K562 (cell line): ENCODE results near the gene NAP1L4. TPM values are rescaled to one million over a fixed set of nuclear protein-coding genes. Genes with fewer than 3 reads are reported as not detected.

ENCODE experiments used
- BHLHE40 ChIP-seq: IDR thresholded peaks from 2 replicates; pipeline ENCODE4 v1.6.1; 2011; ENCODE audit warnings: low read length, improper control_type of control experiment
- COPS2 ChIP-seq: fragments of 450-650 bp; conservative IDR thresholded peaks from 2 replicates; pipeline ENCODE4 v1.6.1; 2016; ENCODE audit warnings: mild to moderate bottlenecking, moderate library complexity
- CREB1 ChIP-seq, 2 experiments: sonication (generic) in 1 of 2; formaldehyde crosslinking in 1 of 2; IDR thresholded peaks; 2 replicates each; pipeline versions ENCODE4 v1.6.1 to v1.8.0; 2012 to 2022; ENCODE audit warnings: inconsistent platforms in 1 of 2, mild to moderate bottlenecking in 1 of 2, missing genetic modification reagents in 1 of 2, moderate library complexity in 1 of 2
- CREM ChIP-seq: IDR thresholded peaks from 2 replicates; pipeline ENCODE4 v1.6.1; 2014; ENCODE audit warnings: antibody characterized with exemption, low read depth
- GATA2 ChIP-seq: sonication (generic); formaldehyde crosslinking; IDR thresholded peaks from 2 replicates; pipeline ENCODE4 v1.4.0; 2020; ENCODE audit warnings: mild to moderate bottlenecking, missing genetic modification reagents
- HMGN3 ChIP-seq: IDR thresholded peaks from 2 replicates; pipeline ENCODE4 v1.6.1; 2011; ENCODE audit warnings: borderline replicate concordance, low read depth, mild to moderate bottlenecking, mixed read lengths, low read length; ENCODE audit not compliant: insufficient read length; ENCODE audit errors: extremely low read depth
- HNRNPLL ChIP-seq: fragments of 200-400 bp; formaldehyde crosslinking; IDR thresholded peaks from 2 replicates; pipeline ENCODE4 v1.6.1; 2017; ENCODE audit warnings: low read length, low read depth, mild to moderate bottlenecking; ENCODE audit not compliant: poor library complexity, severe bottlenecking
- HSF4 ChIP-seq: fragments of 250-450 bp; sonication (Bioruptor Pico); IDR thresholded peaks from 2 replicates; pipeline ENCODE4 v2.1.2; 2022; ENCODE audit warnings: mild to moderate bottlenecking, moderate library complexity, borderline replicate concordance
- MCM2 ChIP-seq: fragments of 450-650 bp; IDR thresholded peaks from 2 replicates; pipeline ENCODE4 v1.6.1; 2017; ENCODE audit warnings: low read depth, mild to moderate bottlenecking
- NCOA2 ChIP-seq, 2 experiments: fragments of 450-650 bp; IDR thresholded peaks; 2 replicates each; pipeline ENCODE4 v1.6.1; 2018; ENCODE audit warnings: mild to moderate bottlenecking in 2 of 2, moderate library complexity in 1 of 2; ENCODE audit not compliant: partially characterized antibody in 2 of 2
- NR1H2 ChIP-seq: sonication (generic); formaldehyde crosslinking; IDR thresholded peaks from 2 replicates; pipeline ENCODE4 v1.4.0; 2020; ENCODE audit warnings: mild to moderate bottlenecking, missing genetic modification reagents
- NRF1 ChIP-seq, 2 experiments: fragments of 450-650 bp; IDR thresholded peaks in 1 of 2; conservative IDR thresholded peaks in 1 of 2; 2 replicates each; pipeline ENCODE4 v1.6.1; 2014; ENCODE audit warnings: mild to moderate bottlenecking in 2 of 2
- PHF21A ChIP-seq: fragments of 450-650 bp; IDR thresholded peaks from 2 replicates; pipeline ENCODE4 v1.6.1; 2017; ENCODE audit warnings: low read depth, borderline replicate concordance
- POLR2A ChIP-seq: fragments of 450-650 bp; conservative IDR thresholded peaks from 2 replicates; pipeline ENCODE4 v1.6.1; 2016
- RBFOX2 ChIP-seq: fragments of 200-400 bp; formaldehyde crosslinking; IDR thresholded peaks from 2 replicates; pipeline ENCODE4 v1.6.1; 2017; ENCODE audit warnings: low read depth, mild to moderate bottlenecking, low read length, moderate library complexity
- RBM22 ChIP-seq: fragments of 200-400 bp; formaldehyde crosslinking; IDR thresholded peaks from 2 replicates; pipeline ENCODE4 v1.6.1; 2018; ENCODE audit warnings: low read length, low read depth; ENCODE audit not compliant: poor library complexity, severe bottlenecking
- SUPT5H ChIP-seq: fragments of 450-650 bp; IDR thresholded peaks from 2 replicates; pipeline ENCODE4 v1.6.1; 2016
- ZBTB1 ChIP-seq: sonication (generic); formaldehyde crosslinking; IDR thresholded peaks from 2 replicates; pipeline ENCODE4 v1.8.1; 2023; ENCODE audit warnings: missing genetic modification reagents, low read depth, mild to moderate bottlenecking, borderline replicate concordance
- ZC3H4 ChIP-seq: sonication (generic); formaldehyde crosslinking; IDR thresholded peaks from 2 replicates; pipeline ENCODE4 v1.9.0; 2021; ENCODE audit warnings: missing genetic modification reagents, borderline replicate concordance
- ZKSCAN3 ChIP-seq: fragments of 250-450 bp; sonication (Bioruptor Pico); IDR thresholded peaks from 2 replicates; pipeline ENCODE4 v1.4.0; 2020
- ZNF134 ChIP-seq: fragments of 250-450 bp; sonication (Bioruptor Pico); conservative IDR thresholded peaks from 2 replicates; pipeline ENCODE4 v1.4.0; 2020
- ZNF583 ChIP-seq: fragments of 250-450 bp; sonication (Bioruptor Pico); IDR thresholded peaks from 2 replicates; pipeline ENCODE4 v1.4.0; 2020
- ZNF586 ChIP-seq: fragments of 450-650 bp; formaldehyde crosslinking; conservative IDR thresholded peaks from 2 replicates; pipeline ENCODE4 v1.4.0; 2020; ENCODE audit warnings: mild to moderate bottlenecking, moderate library complexity
- polyA plus RNA-seq, 8 experiments: library from polyadenylated mRNA; depleted of rRNA in 4 of 8; stranded (reverse) in 5 of 8; unstranded in 3 of 8; fragments of >200 nt; fragmentation: Nextera tagmentation in 2 of 8; fragmentation: Illumina TruSeq in 1 of 8; extraction: Ambion mirVana in 2 of 8; extraction: Trizol in 1 of 8; gene quantifications; 2 replicates each; pipeline versions ENCODE4 v1.2.1 to v1.2.3, GENCODE V29; 2011 to 2014; ENCODE audit warnings: inconsistent platforms in 1 of 8, missing spikeins in 1 of 8
- total RNA-seq, 7 experiments: library from RNA; depleted of rRNA in 6 of 7; stranded (reverse); fragments of >200 nt in 6 of 7; fragmentation: Illumina TruSeq in 2 of 7; extraction: Trizol in 2 of 7; gene quantifications; 2 replicates each; pipeline versions ENCODE4 v1.2.1 to v1.2.3, GENCODE V29; 2011 to 2021; ENCODE audit warnings: low replicate concordance in 1 of 7
- TF ChIP-seq, protein P1 (sequence below): sonication (generic); formaldehyde crosslinking; IDR thresholded peaks from 2 replicates; pipeline ENCODE4 v1.8.1; 2023; ENCODE audit warnings: mild to moderate bottlenecking, missing genetic modification reagents
- TF ChIP-seq, protein P2 (sequence below): sonication (generic); formaldehyde crosslinking; IDR thresholded peaks from 2 replicates; pipeline ENCODE4 v1.9.0; 2022; ENCODE audit warnings: mild to moderate bottlenecking, missing genetic modification reagents
- TF ChIP-seq, protein P3 (sequence below): fragments of 450-650 bp; IDR thresholded peaks from 2 replicates; pipeline ENCODE4 v1.6.1; 2016; ENCODE audit warnings: borderline replicate concordance

Gene NAP1L4
- total and polyA plus RNA-seq, 9 of the 15 experiments (the other 6 are each of a cell fraction or from before 2014, with no cell fraction given) = 34.1 to 237 (median 179) TPM

DNA sequence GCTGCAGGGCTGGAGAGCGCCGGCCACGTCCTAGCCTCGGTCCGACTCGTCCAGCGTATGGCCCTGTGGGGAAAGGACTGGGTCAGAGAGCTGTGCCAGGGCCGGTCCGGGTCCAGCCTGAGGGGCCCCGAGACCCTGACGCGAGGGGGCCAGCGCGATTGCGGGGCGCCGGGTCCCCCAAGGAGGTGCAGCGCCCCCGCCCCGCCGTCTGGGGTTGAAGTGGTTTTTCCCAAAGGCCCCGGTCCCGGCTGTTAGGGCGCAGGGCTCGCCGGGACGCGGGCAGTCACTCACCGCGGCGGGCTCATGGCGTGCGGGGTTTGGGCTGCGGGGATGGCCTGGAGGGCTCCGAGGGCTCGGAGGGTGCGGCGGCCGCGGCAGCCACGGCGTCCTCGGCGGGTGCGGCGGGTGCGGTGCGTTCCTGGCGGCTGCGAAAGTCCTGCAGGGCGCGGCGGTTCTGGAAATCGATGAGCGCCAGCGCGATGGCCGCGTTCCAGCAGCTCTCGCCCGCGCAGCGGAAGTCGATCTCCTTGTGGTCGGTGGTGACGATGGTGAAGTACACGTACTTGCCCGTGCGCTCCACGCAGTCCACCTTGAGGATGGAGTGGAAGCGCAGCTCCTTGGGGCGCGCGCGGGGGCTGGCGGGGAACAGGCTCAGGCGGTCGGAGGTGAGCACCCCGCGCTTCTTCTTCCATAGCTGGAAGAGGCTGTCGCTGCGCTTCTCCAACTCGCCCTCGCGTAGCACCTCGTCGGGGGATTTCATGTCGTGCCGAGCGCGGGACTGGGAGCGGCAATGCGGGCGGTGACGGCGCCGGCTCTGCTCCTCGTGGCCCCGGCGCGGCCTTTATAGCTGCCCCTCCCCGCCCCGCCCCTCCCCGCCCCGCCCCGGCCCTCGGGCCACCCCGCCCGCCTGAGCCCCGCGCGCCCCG is 63.3 kb downstream of the NAP1L4 start, which contains the start of gene PHLDA2 (continued):
- TF ChIP-seq COPS2 (no peak), NCOA2 (IDR thresholded peaks at IDR 0.05; ENCODE audit: partially characterized antibody in 2 of 2) (no peak), GATA2 (no peak), NRF1 (conservative IDR thresholded peaks at IDR 0.05 in 1 of 2, IDR thresholded peaks at IDR 0.05 in 1 of 2) (peak; percentile 53 to 72), NR1H2 (CRISPR knock-in tag) (no peak), BHLHE40 (peak; percentile 45; the same call in 1 of the 2 replicates), RBM22 (peak; percentile 23), ZNF586 (CRISPR knock-in tag) (no peak), MCM2 (no peak), RBFOX2 (peak; percentile 84), SUPT5H (peak; percentile 93), HNRNPLL (peak; percentile 60), HMGN3 (peak; percentile 0), POLR2A (peak; percentile 95), HSF4 (no peak), ZNF583 (no peak), ZBTB1 (CRISPR knock-in tag) (peak; percentile 81), PHF21A (no peak), ZNF134 (CRISPR knock-in tag) (no peak), ZKSCAN3 (no peak), CREB1 (IDR thresholded peaks at IDR 0.05) (peak; percentile 5), CREB1 (CRISPR knock-in tag; IDR thresholded peaks at IDR 0.05) (peak; percentile 44), ZC3H4 (CRISPR knock-in tag) (peak; percentile 57; the same call in 1 of the 2 replicates), CREM (peak; percentile 76)
- TF ChIP-seq, protein P1, sequence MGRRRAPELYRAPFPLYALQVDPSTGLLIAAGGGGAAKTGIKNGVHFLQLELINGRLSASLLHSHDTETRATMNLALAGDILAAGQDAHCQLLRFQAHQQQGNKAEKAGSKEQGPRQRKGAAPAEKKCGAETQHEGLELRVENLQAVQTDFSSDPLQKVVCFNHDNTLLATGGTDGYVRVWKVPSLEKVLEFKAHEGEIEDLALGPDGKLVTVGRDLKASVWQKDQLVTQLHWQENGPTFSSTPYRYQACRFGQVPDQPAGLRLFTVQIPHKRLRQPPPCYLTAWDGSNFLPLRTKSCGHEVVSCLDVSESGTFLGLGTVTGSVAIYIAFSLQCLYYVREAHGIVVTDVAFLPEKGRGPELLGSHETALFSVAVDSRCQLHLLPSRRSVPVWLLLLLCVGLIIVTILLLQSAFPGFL (CRISPR knock-in tag) = peak; percentile 25; the same call in 1 of the 2 replicates
- TF ChIP-seq, protein P2, sequence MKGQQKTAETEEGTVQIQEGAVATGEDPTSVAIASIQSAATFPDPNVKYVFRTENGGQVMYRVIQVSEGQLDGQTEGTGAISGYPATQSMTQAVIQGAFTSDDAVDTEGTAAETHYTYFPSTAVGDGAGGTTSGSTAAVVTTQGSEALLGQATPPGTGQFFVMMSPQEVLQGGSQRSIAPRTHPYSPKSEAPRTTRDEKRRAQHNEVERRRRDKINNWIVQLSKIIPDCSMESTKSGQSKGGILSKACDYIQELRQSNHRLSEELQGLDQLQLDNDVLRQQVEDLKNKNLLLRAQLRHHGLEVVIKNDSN (CRISPR knock-in tag) = peak; percentile 21
- TF ChIP-seq, protein P3, sequence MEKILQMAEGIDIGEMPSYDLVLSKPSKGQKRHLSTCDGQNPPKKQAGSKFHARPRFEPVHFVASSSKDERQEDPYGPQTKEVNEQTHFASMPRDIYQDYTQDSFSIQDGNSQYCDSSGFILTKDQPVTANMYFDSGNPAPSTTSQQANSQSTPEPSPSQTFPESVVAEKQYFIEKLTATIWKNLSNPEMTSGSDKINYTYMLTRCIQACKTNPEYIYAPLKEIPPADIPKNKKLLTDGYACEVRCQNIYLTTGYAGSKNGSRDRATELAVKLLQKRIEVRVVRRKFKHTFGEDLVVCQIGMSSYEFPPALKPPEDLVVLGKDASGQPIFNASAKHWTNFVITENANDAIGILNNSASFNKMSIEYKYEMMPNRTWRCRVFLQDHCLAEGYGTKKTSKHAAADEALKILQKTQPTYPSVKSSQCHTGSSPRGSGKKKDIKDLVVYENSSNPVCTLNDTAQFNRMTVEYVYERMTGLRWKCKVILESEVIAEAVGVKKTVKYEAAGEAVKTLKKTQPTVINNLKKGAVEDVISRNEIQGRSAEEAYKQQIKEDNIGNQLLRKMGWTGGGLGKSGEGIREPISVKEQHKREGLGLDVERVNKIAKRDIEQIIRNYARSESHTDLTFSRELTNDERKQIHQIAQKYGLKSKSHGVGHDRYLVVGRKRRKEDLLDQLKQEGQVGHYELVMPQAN = peak; percentile 74
